Activated CD4-positive, alpha-beta T cell treated with anti-CD3 and anti-CD28 coated beads, Interleukin-2, amount 50 U/mL, for 1 hour (primary cell): Measurements from ENCODE around the gene CLINT1.

Experiments used
- DNase-seq: peaks from one replicate; pipeline ENCODE4 v3.0.0-alpha.2; 2020

The CLINT1 gene

GRCh38 chr5:157818368-157818767 lies 40.6 kb downstream of the CLINT1 start:
- DNase-seq: no peak

GRCh38 chr5:157817928-157818327 lies 41.0 kb downstream of the CLINT1 start:
- no peak for DNase-seq

GRCh38 chr5:157817387-157817702 lies 41.6 kb downstream of the CLINT1 start:
- no peak for DNase-seq

GRCh38 chr5:157816682-157817386 lies 42.1 kb downstream of the CLINT1 start:
- no peak for DNase-seq

GRCh38 chr5:157812086-157812485 lies 46.9 kb downstream of the CLINT1 start:
- no peak for DNase-seq

- no peak for DNase-seq
Measured at GRCh38 chr5:157808043-157808442, 50.9 kb downstream of the CLINT1 start.

- DNase-seq: no peak
Measured at GRCh38 chr5:157802736-157803135, 56.2 kb downstream of the CLINT1 start.

GRCh38 chr5:157800137-157800536 lies 58.8 kb downstream of the CLINT1 start:
- DNase-seq: no peak

- DNase-seq: no peak
Measured at GRCh38 chr5:157799578-157799977, 59.4 kb downstream of the CLINT1 start.

GRCh38 chr5:157793301-157793700 lies 65.6 kb downstream of the CLINT1 start:
- no peak for DNase-seq

GRCh38 chr5:157785801-157786200 lies 73.1 kb downstream of the CLINT1 start:
- no peak for DNase-seq

- DNase-seq: no peak
Measured at GRCh38 chr5:157779221-157779620, 79.7 kb downstream of the CLINT1 start.

- DNase-seq: no peak
Measured at GRCh38 chr5:157778121-157778805, 80.7 kb downstream of the CLINT1 start.

- DNase-seq: no peak
Measured at GRCh38 chr5:157772127-157772526, 86.8 kb downstream of the CLINT1 start.

GRCh38 chr5:157770665-157771064 lies 88.3 kb downstream of the CLINT1 start:
- no peak for DNase-seq

- DNase-seq: no peak
Measured at GRCh38 chr5:157767689-157768088, 91.3 kb downstream of the CLINT1 start.

GRCh38 chr5:157766902-157767301 lies 92.0 kb downstream of the CLINT1 start:
- no peak for DNase-seq

GRCh38 chr5:157766442-157766841 lies 92.5 kb downstream of the CLINT1 start:
- DNase-seq: no peak

GRCh38 chr5:157764531-157764930 lies 94.4 kb downstream of the CLINT1 start:
- DNase-seq: no peak

- DNase-seq: no peak
Measured at GRCh38 chr5:157761690-157762621, 97.0 kb downstream of the CLINT1 start.

- DNase-seq: no peak
Measured at GRCh38 chr5:157758706-157759105, 100.2 kb downstream of the CLINT1 start.

GRCh38 chr5:157756122-157756521 lies 102.8 kb downstream of the CLINT1 start:
- DNase-seq: no peak

GRCh38 chr5:157750320-157750719 lies 108.6 kb downstream of the CLINT1 start:
- no peak for DNase-seq

- no peak for DNase-seq
Measured at GRCh38 chr5:157749462-157749799, 109.5 kb downstream of the CLINT1 start.
